ENCODE measurements around the gene RHOH.
A peak's percentile ranks its signal among the peaks of the same experiment; 100 is the strongest.

Gene RHOH

GRCh38 chr4:40170588-40170987 is 26.2 kb upstream of the RHOH start:
- no peaks in the 10 kb centered on the region for H3K4me1 ChIP-seq (ENCODE audit: control insufficient read depth, insufficient read depth, low read length)
- TF ChIP-seq ZNF623 (tag by site-specific recombination; IDR thresholded peaks at IDR 0.05) (no peak), ZNF677 (tag by site-specific recombination; IDR thresholded peaks at IDR 0.05) (no peak), OSR2 (tag by site-specific recombination; IDR thresholded peaks at IDR 0.05) (no peak), KLF7 (tag by site-specific recombination; IDR thresholded peaks at IDR 0.05; ENCODE audit: borderline replicate concordance) (no peak), ZBTB17 (tag by site-specific recombination; IDR thresholded peaks at IDR 0.05) (no peak), ATF2 (tag by site-specific recombination; IDR thresholded peaks at IDR 0.05; ENCODE audit: low read depth) (no peak), ZNF174 (tag by site-specific recombination; IDR thresholded peaks at IDR 0.05) (no peak), HOXC10 (CRISPR knock-in tag; IDR thresholded peaks at IDR 0.05) (no peak)
- ChIA-PET CTCF (interaction anchor here (0.7 kb wide), 1 partner anchor 110 kb away, joined by 3 read pairs; no protein-coding TSS in a partner anchor), POLR2A (no interaction called here)
- H3K27ac ChIP-seq (ENCODE audit: extremely low read depth, low read depth, low read length), result no peak overlapping the region
- no peak overlapping the region for H3K4me3 ChIP-seq (ENCODE audit: low read depth, low read length)
- no peaks in the 10 kb centered on the region for H3K36me3 ChIP-seq (ENCODE audit: control insufficient read depth in 2 of 2, insufficient read depth in 1 of 2, low read length in 2 of 2)
- H3K9me3 ChIP-seq (ENCODE audit: control insufficient read depth, insufficient read depth, low read depth, low read length), result no peaks in the 10 kb centered on the region

- TF ChIP-seq PRDM1 (tag by site-specific recombination; IDR thresholded peaks at IDR 0.05) (peak; percentile 79; the same call in 1 of the 2 replicates), ZNF561 (tag by site-specific recombination; IDR thresholded peaks at IDR 0.05; ENCODE audit: borderline replicate concordance) (no peak), MYNN (tag by site-specific recombination; IDR thresholded peaks at IDR 0.05; ENCODE audit: borderline replicate concordance) (no peak)
- Histone ChIP-seq H3K36me3 (ENCODE audit: control insufficient read depth in 2 of 2, insufficient read depth in 1 of 2, low read length in 2 of 2) (no peaks in the 10 kb centered on the region), H3K4me3 (ENCODE audit: low read depth, low read length) (no peak overlapping the region), H3K27ac (ENCODE audit: extremely low read depth, low read depth, low read length) (no peak overlapping the region), H3K4me1 (ENCODE audit: control insufficient read depth, insufficient read depth, low read length) (no peaks in the 10 kb centered on the region), H3K9me3 (ENCODE audit: control insufficient read depth, insufficient read depth, low read depth, low read length) (no peaks in the 10 kb centered on the region)
- ChIA-PET POLR2A (no interaction called here), CTCF (no interaction called here)
These were observed 23.4 kb upstream of the RHOH start for GRCh38 chr4:40173470-40173875.

GRCh38 chr4:40176602-40177001 is 20.2 kb upstream of the RHOH start:
- ChIA-PET POLR2A (no interaction called here), CTCF (no interaction called here)
- TF ChIP-seq ZNF221 (tag by site-specific recombination; IDR thresholded peaks at IDR 0.05; ENCODE audit: borderline replicate concordance) (no peak), ZNF404 (tag by site-specific recombination; IDR thresholded peaks at IDR 0.05) (no peak), ZNF837 (tag by site-specific recombination; IDR thresholded peaks at IDR 0.05) (no peak), ZNF146 (tag by site-specific recombination; IDR thresholded peaks at IDR 0.05) (no peak), BCL11B (tag by site-specific recombination; IDR thresholded peaks at IDR 0.05; ENCODE audit: low read depth) (no peak), OSR2 (tag by site-specific recombination; IDR thresholded peaks at IDR 0.05) (no peak), ZNF2 (tag by site-specific recombination; IDR thresholded peaks at IDR 0.05) (no peak), ZFP69B (tag by site-specific recombination; IDR thresholded peaks at IDR 0.05) (no peak), ZNF707 (tag by site-specific recombination; IDR thresholded peaks at IDR 0.05) (no peak), HOXA7 (CRISPR knock-in tag; IDR thresholded peaks at IDR 0.05; ENCODE audit: borderline replicate concordance) (no peak), ZNF600 (tag by site-specific recombination; IDR thresholded peaks at IDR 0.05) (no peak), ZNF366 (tag by site-specific recombination; conservative IDR thresholded peaks at IDR 0.05) (no peak), ZNF529 (tag by site-specific recombination; IDR thresholded peaks at IDR 0.05; ENCODE audit: insufficient replicate concordance) (no peak), SALL2 (tag by site-specific recombination; IDR thresholded peaks at IDR 0.05; ENCODE audit: borderline replicate concordance) (no peak)
- Histone ChIP-seq H3K9me3 (ENCODE audit: control insufficient read depth, insufficient read depth, low read depth, low read length) (no peaks in the 10 kb centered on the region), H3K4me1 (ENCODE audit: control insufficient read depth, insufficient read depth, low read length) (no peaks in the 10 kb centered on the region), H3K27ac (ENCODE audit: extremely low read depth, low read depth, low read length) (no peak overlapping the region), H3K36me3 (ENCODE audit: control insufficient read depth in 2 of 2, insufficient read depth in 1 of 2, low read length in 2 of 2) (no peaks in the 10 kb centered on the region), H3K4me3 (ENCODE audit: low read depth, low read length) (no peak overlapping the region)
